SK-N-SH treated with all-trans-retinoic acid at 6 μM for 48 hours (cell line): ENCODE measurements around the gene SCIN.

Experiments used
- ARNTL ChIP-seq: fragments of 450-650 bp; formaldehyde crosslinking; IDR thresholded peaks from 2 replicates; pipeline ENCODE4 v1.5.0; 2020; ENCODE audit warnings: low read depth, mild to moderate bottlenecking, moderate library complexity, borderline replicate concordance
- BACH2 ChIP-seq: fragments of 250-450 bp; sonication (Bioruptor Pico); IDR thresholded peaks from 2 replicates; pipeline ENCODE4 v1.9.0; 2021; ENCODE audit warnings: mild to moderate bottlenecking, borderline replicate concordance
- CREB5 ChIP-seq: fragments of 250-450 bp; sonication (Bioruptor Pico); IDR thresholded peaks from 2 replicates; pipeline ENCODE4 v1.5.1; 2020; ENCODE audit warnings: low read depth, mild to moderate bottlenecking, moderate library complexity
- GLIS3 ChIP-seq: fragments of 250-450 bp; sonication (Bioruptor Pico); IDR thresholded peaks from 2 replicates; pipeline ENCODE4 v1.5.0; 2020; ENCODE audit warnings: mild to moderate bottlenecking, moderate library complexity
- RARB ChIP-seq: fragments of 250-450 bp; sonication (Bioruptor Pico); IDR thresholded peaks from 2 replicates; pipeline ENCODE4 v1.8.0; 2021; ENCODE audit warnings: mild to moderate bottlenecking, moderate library complexity
- ZNF70 ChIP-seq: fragments of 450-650 bp; formaldehyde crosslinking; IDR thresholded peaks from 2 replicates; pipeline ENCODE4 v1.5.0; 2020; ENCODE audit warnings: mild to moderate bottlenecking, moderate library complexity
- TF ChIP-seq, protein P1 (sequence below): fragments of 250-450 bp; sonication (Bioruptor Pico); IDR thresholded peaks from 2 replicates; pipeline ENCODE4 v1.8.0; 2020; ENCODE audit warnings: mild to moderate bottlenecking, moderate library complexity, borderline replicate concordance

GRCh38 chr7:12594122-12594897 is 23.8 kb downstream of the SCIN start:
- TF ChIP-seq GLIS3 (CRISPR knock-in tag) (no peak), ZNF70 (CRISPR knock-in tag) (no peak), BACH2 (CRISPR knock-in tag) (no peak), RARB (no peak), ARNTL (CRISPR knock-in tag) (no peak), CREB5 (no peak)
- TF ChIP-seq, protein P1, sequence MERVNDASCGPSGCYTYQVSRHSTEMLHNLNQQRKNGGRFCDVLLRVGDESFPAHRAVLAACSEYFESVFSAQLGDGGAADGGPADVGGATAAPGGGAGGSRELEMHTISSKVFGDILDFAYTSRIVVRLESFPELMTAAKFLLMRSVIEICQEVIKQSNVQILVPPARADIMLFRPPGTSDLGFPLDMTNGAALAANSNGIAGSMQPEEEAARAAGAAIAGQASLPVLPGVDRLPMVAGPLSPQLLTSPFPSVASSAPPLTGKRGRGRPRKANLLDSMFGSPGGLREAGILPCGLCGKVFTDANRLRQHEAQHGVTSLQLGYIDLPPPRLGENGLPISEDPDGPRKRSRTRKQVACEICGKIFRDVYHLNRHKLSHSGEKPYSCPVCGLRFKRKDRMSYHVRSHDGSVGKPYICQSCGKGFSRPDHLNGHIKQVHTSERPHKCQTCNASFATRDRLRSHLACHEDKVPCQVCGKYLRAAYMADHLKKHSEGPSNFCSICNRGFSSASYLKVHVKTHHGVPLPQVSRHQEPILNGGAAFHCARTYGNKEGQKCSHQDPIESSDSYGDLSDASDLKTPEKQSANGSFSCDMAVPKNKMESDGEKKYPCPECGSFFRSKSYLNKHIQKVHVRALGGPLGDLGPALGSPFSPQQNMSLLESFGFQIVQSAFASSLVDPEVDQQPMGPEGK (CRISPR knock-in tag): no peak
